ENCODE measurements around the gene KDM6A. TPM values are rescaled to one million over a fixed set of nuclear protein-coding genes. Genes with fewer than 3 reads are reported as not detected.

The KDM6A gene
- total and polyA plus RNA-seq, 8 donors = 21.1 to 75.0 (median 49.2) TPM

DNA sequence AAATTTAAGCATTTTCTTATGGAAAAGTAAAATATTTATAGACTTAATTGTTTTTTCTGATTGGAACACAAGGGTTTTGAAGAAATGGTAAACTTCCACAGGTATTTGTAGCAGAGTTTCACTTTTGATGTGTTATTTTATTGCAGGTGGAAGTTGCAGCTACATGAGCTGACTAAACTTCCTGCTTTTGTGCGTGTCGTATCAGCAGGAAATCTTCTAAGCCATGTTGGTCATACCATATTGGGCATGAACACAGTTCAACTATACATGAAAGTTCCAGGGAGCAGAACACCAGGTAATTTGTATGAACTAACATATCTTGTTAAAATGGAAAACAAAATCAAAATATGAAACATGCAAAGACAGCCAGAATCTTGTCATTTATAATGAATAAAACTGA is 210.3 kb downstream of the KDM6A start:
- no peak for DNase-seq
- no peak for ATAC-seq
- intact Hi-C loops (cut with DNase I) = no loop called here
- Histone ChIP-seq H3K36me3 (peaks cover 0 to 4% of the 10 kb centered on the region in 2 donors), H3K27ac (no peak overlapping the region), H3K4me3 (no peak overlapping the region), H3K4me1 (no peaks in the 10 kb centered on the region), H3K27me3 (no peaks in the 10 kb centered on the region), H3K9me3 (no peaks in the 10 kb centered on the region)
- TF ChIP-seq, protein P1, sequence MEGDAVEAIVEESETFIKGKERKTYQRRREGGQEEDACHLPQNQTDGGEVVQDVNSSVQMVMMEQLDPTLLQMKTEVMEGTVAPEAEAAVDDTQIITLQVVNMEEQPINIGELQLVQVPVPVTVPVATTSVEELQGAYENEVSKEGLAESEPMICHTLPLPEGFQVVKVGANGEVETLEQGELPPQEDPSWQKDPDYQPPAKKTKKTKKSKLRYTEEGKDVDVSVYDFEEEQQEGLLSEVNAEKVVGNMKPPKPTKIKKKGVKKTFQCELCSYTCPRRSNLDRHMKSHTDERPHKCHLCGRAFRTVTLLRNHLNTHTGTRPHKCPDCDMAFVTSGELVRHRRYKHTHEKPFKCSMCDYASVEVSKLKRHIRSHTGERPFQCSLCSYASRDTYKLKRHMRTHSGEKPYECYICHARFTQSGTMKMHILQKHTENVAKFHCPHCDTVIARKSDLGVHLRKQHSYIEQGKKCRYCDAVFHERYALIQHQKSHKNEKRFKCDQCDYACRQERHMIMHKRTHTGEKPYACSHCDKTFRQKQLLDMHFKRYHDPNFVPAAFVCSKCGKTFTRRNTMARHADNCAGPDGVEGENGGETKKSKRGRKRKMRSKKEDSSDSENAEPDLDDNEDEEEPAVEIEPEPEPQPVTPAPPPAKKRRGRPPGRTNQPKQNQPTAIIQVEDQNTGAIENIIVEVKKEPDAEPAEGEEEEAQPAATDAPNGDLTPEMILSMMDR (IDR thresholded peaks at IDR 0.05) = no peak

DNA sequence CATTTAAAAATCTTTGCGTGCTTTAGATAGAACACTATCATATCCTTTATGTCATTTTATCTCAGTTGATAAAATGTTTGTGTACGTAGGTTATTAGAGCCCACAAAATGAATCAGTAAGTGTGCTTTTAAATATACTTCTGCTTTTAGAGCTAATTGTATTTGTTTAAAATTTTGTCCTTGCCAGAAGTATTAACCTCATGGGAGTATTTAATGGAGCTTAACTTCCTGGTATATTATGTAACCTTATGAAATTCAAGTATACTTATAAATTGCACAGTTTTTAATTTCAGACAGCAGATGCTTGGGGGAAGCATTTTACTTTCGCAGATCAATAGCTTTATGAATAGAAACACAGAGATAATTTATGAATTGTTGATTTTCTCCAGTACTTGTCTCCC is 237.5 kb downstream of the KDM6A start:
- no peak overlapping the region for H3K27ac ChIP-seq
- TF ChIP-seq, protein P1 (IDR thresholded peaks at IDR 0.05) = no peak
- peaks cover 0 to 15% of the 10 kb centered on the region in 2 donors for H3K36me3 ChIP-seq
- H3K9me3 ChIP-seq = no peaks in the 10 kb centered on the region
- intact Hi-C loops (cut with DNase I) = no loop called here
- no peak overlapping the region for H3K4me3 ChIP-seq
- no peaks in the 10 kb centered on the region for H3K27me3 ChIP-seq
- H3K4me1 ChIP-seq = no peaks in the 10 kb centered on the region
- no peak for DNase-seq
- ATAC-seq = peak; percentile 38

DNA sequence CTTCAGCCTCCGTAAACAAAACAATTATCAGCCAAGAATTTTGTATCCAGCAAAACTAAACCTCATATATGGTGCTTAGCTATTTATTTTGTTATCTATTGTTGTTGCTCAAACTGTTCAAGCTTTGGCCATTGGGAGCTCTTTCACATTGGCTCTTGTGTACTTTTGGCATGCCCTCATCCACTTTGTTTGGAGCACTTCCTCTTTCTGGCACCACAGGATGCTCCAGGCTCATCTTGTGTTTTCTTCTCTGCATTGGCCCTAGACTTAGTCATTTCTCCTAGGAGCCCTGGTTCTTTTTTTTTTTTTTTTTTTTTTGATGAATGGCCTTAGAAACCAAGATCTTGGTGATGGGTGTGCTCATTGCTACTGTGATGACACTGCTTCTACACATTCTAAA is 253.2 kb downstream of the KDM6A start:
- TF ChIP-seq, protein P1 (IDR thresholded peaks at IDR 0.05) = no peak
- ATAC-seq (no peak), DNase-seq (no peak)
- Histone ChIP-seq H3K36me3 (no peaks in the 10 kb centered on the region), H3K9me3 (peaks cover 0 to 2% of the 10 kb centered on the region in 2 donors), H3K4me1 (no peaks in the 10 kb centered on the region), H3K27ac (no peak overlapping the region), H3K4me3 (no peak overlapping the region), H3K27me3 (peaks cover 0 to 3% of the 10 kb centered on the region in 2 donors)
- intact Hi-C loops (cut with DNase I) = no loop called here

DNA sequence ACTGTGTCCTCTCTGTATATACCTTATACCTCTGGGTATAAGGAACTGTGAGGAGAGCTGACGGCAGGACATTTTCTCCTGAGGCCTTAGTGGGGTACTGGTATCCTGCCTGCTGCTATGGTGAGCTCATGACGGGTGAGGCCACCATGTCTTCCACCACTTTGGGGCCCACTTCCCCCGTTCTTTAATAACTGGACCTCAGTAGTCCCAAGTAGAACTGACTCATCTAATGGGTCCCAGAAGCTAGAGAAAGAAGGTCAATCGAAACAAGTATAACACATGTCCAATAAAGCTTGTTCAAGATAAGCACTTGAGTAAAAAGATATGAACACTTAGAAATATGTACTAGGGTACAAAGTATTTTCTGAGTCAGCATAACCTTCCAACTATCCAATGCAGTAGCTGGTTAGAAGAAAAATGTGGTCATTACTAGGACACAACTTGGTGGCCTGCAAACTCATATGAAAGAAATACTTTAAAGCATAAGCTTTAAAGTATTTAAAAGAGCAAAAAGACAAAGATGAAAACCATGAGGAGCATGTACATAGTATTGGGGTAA is 256.0 kb downstream of the KDM6A start:
- no peak for DNase-seq
- Histone ChIP-seq H3K27me3 (no peaks in the 10 kb centered on the region), H3K4me1 (no peaks in the 10 kb centered on the region), H3K36me3 (no peaks in the 10 kb centered on the region), H3K9me3 (peaks cover 0 to 2% of the 10 kb centered on the region in 2 donors), H3K4me3 (no peak overlapping the region), H3K27ac (no peak overlapping the region)
- intact Hi-C loops (cut with DNase I) = no loop called here
- TF ChIP-seq, protein P1 (IDR thresholded peaks at IDR 0.05) = no peak
- ATAC-seq = no peak

DNA sequence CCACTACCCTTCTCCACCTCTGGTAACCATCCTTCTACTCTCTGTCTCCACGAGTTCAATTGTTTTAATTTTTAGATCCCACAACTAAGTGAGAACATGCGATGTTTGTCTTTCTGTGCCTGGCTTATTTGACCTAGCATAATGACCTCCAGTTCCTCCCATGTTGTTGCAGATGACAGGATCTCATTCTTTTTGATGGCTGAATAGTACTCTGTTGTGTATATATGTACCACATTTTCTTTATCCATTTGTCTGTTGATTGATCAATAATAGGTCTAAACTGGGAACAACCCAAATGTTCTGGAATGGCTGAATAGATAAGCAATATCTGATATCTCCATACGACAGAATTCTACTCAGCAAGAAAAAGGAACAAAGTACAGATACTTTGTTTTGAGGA is 260.5 kb downstream of the KDM6A start:
- ATAC-seq = no peak
- H3K27ac ChIP-seq = no peak overlapping the region
- no peaks in the 10 kb centered on the region for H3K9me3 ChIP-seq
- no peaks in the 10 kb centered on the region for H3K27me3 ChIP-seq
- no peak overlapping the region for H3K4me3 ChIP-seq
- DNase-seq = no peak
- no peaks in the 10 kb centered on the region for H3K4me1 ChIP-seq
- intact Hi-C loops (cut with DNase I) = no loop called here
- H3K36me3 ChIP-seq = no peaks in the 10 kb centered on the region
- TF ChIP-seq, protein P1 (IDR thresholded peaks at IDR 0.05) = no peak
